HG02623 (cell line): ENCODE data around the gene GALNT2.

Experiments
- ATAC-seq: cut with Tn5 transposase; IDR thresholded peaks from one replicate; pipeline ENCODE4 v1.9.1; 2021; ENCODE audit warnings: moderate library complexity; ENCODE audit not compliant: unreplicated experiment

The GALNT2 gene

DNA sequence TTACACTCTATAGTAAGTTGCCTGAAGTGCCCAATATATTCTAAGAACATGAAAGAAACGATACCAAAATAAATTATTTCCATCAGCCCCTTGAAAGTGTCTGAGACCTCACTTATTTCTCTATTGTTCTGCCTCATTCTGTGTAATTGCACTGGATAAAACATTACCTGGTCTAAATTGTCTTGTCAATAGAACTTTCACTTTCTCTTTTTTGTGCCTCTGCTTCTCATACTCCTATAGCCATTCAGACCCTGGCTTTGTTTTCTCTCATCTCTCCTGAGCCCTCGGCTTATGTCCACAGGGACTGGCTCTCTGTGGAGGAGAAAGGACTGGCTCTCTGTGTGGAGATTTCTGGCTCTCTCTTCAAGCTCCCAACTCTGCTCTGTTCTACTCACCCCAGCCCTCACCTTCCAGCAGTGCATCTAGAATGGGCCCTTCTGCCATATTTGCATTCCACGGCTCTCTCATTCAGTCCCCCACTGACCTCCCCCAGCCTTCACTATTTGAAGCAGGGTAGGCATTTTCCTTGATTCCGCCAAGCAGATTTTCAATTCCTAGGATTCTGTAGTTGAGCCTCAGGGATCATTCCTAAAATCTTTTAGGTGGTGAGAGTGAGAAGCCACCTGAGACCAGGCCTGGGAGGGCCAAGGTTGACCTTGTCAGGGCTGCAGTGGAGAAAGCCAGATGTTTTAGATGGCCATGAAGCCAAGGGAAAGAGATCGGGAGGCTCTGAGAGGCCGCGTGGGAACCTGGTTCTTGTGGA, 15.9 kb upstream of the GALNT2 start:
- no peak for ATAC-seq

DNA sequence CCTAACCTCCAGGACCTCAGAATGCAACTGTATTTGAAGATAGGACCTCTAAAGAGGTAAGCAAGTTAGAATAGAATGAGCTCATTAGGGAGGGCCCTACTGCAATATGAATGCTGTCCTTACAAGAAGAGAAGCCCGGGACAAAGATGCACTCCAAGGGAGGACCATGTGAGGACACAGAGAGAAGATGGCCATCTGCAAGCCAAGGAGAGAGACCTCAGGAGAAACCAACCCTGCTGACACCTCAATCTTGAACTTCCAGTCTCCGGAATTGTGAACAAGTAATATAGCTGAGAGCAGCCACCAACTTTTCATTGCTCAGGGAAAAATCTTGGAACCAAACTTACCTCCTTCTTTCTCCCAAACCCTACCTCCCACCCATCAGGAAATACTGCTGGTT, 15.0 kb upstream of the GALNT2 start:
- ATAC-seq: no peak

DNA sequence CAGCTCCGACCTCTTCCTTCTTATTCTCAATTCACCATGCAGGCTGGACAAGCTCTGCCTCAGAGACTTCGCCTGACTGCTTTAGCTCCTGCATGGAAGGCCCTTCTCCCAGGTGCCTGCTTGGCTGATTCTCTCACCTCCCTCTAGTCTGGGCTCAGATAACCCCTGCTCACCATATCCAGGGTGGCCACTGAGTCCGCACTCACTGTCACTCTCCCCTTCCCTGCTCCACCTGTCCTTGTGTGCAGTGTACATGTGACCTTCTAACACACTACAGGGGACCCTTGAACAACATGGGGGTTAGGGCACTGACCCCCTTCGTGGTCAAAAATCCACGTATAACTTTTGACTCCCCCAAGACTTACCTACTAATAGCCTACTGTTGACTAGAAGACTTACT, 14.4 kb upstream of the GALNT2 start:
- ATAC-seq: no peak

GRCh38 chr1:230054092-230054749, 12.8 kb upstream of the GALNT2 start:
- ATAC-seq: no peak

GRCh38 chr1:230056098-230056497, 10.9 kb upstream of the GALNT2 start:
- ATAC-seq: no peak

DNA sequence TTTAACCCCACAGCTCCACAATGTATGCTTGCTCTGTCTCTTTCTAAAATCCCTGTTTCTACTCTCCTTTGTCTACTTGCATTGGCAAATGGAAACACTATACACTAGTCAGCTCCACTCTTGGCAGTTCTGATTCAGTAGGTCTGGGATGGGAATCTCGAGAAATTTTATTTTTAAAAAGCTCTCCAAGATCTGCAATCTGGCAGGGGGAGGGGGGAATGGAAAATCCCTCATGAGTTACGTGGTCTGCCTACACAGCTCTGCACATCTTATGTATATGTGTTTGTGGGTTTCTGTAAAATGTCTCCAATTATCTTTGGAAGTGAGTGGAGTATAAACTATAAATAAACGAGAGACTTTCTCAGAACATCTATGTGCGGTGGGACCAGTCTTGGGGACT, 9.9 kb upstream of the GALNT2 start:
- ATAC-seq: no peak

DNA sequence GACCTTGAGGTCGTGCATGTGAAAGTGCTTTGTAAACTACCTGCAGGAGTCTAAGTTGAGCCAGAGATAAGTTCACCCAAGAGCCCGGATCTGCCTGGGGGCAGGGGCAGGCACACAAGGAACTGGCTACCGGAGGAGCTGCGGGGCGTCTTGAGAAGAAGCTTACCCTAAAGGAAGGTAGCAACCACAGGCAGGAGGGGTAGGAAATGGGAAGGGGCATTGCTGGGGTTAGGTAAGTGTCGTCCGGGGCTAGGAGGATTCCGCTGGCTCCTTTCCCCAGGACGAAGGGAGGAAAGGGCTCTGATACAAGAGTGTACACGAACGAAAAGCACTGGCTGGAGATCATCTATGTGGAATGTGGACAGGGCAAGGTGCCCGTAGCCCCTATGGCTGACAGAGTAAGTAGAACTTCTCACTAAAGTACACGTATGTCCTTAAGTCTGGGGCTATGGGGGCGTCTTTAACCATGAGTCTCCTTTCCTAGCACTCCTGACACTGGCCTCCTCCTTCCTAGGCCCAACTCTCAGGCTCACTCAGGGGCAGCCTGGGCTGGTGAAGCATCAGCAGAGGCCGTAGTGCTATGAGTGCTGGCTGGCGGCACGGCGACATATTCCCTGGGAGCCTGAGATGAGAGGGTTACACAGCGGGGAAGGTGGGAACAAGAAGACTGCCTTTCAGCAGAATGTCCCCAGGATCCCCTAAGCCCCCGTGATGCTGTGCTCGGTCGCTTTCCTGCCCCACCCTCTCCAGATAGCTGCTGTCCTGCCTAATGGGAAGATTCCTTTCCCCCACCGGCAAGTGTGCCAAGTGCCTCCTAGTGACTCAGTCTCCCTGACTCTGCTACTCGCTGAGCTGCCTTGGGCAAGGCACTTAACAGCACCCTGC, 9.1 kb upstream of the GALNT2 start:
- no peak for ATAC-seq

DNA sequence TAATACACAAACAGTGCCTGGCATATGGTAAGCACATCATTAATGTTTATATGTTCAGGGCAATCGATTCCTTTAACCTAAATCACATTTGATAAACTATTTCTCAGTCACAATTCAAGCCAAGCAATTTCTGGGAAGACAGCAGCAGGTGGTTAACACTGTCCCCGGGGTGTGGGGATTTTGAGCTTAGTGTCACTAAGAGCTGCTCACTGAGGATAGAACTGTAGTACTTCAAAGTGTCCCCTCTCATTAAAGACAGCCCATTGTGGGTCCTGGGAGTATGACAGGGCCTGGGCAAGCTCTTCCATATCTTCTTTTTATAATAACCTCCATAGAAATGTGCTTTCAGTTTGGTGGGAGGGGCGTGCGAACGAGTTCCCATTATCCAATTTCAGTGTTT, 8.4 kb upstream of the GALNT2 start:
- no peak for ATAC-seq

- no peak for ATAC-seq
Measured at GRCh38 chr1:230061801-230062200, 5.2 kb upstream of the GALNT2 start.

DNA sequence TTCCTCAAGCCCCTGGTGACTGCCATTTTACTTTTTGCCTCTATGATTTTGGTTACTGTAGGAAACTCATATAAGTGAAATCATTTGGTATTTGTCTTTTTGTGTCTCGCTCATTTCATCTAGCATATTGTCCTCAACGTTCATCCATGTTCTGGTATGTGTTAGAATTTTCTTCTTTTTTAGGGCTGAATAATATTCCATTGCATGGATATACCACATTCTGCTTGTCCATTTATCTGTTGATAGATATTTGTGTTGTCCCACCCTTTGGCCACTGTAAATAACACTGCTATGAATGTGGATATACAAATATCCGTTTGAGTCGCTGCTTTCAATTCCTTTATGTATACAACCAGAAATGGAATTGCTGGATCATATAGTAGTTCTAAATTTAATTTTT, 4.5 kb upstream of the GALNT2 start:
- ATAC-seq: no peak

DNA sequence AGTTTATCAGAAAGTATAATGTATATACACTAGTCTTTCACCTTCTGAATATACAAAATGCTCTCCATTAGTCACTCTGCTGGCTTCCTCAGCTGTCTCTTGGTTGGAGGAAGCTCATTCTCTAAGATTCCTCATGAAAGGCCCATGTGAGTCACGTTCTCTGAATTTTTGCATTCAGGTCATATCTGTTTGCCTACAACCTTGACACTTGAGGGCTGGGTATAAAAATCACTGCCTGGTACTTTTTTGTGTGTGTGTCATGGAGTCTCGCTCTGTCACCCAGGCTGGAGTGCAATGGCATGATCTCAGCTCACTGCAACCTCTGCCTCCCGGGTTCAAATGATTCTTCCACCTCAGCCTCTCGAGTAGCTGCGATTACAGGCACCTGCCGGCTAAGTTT, 2.8 kb upstream of the GALNT2 start:
- ATAC-seq: no peak

GRCh38 chr1:230065161-230065560, 1.9 kb upstream of the GALNT2 start:
- no peak for ATAC-seq

GRCh38 chr1:230065571-230065970, 1.5 kb upstream of the GALNT2 start:
- no peak for ATAC-seq

- no peak for ATAC-seq
Measured at GRCh38 chr1:230066031-230066430, 1.0 kb upstream of the GALNT2 start.

DNA sequence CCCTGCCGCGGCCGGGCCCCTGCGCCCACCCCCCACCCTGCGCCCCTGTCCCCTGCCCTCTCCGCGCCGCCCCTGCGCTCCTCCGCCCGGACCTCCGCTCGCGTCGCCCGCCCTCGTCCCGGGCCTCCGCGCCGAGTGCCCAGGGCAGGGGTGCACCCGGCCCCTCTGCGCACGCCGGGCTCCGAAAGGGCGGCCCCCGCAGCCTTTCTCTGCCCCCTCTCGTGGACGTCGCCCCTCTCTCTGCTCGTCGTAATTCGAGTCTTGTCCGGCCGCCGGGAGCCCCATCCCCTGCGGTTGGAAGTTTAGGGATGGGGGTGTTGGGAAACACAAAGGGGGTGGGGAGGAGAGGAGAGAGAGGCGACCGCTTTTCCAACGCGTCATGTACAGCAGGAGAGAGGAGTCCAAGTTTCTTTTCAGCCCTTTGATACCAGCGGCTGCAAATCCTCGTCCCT, 407 bp downstream of the GALNT2 start:
- peak; percentile 9 for ATAC-seq

DNA sequence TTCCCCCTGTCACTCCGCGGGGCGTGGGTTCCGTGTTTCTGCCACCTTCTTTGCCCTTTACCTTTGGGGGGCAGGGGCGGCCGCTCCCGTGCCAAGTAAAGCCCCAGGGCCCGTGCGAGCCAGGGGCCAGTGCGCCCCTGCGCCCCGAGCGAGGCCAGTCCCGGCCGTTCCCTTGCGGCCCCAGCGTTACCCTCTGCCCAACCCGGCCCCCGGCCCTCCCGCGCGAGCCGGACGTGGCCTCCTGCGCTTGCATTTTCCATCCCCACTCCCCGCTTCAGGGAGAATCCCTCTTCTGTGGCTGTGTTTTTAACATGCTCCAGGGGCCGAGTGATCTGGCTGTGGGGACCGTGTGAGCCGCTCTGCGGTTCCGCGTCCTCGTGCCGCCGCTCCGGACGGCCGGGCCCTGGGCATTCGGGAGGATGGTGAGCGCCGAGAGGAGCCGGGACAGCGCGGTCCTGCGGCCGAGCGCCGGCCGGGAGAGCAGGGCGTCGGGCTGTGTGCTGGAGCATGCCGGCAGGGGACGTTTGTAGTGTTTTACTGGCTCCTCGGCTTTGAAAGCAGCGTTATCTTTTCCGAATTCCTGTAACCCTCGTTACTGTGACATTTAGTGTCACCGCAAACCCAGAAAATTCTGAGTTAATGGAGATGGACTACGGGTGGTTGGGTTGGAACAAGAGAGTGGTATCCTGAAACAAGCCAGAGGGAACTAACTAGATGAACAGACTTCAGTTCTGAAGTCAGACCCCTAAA, 1.0 kb downstream of the GALNT2 start:
- no peak for ATAC-seq

DNA sequence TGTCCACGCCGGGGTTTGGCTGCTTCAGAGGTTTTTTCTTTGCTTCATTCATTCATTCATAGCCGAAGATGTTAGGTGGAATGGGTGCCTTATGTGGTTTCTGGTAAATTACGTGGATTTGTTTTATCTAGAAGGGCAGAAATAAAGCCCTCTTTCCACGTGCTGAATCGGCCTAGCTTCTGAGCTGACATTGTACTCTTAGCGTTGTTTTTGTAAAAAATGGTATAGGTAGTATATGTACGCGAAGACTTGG, 1.5 kb downstream of the GALNT2 start:
- ATAC-seq: no peak

GRCh38 chr1:230068952-230069684, 2.1 kb downstream of the GALNT2 start:
- ATAC-seq: no peak

- ATAC-seq: no peak
Measured at GRCh38 chr1:230069796-230070195, 2.8 kb downstream of the GALNT2 start.

DNA sequence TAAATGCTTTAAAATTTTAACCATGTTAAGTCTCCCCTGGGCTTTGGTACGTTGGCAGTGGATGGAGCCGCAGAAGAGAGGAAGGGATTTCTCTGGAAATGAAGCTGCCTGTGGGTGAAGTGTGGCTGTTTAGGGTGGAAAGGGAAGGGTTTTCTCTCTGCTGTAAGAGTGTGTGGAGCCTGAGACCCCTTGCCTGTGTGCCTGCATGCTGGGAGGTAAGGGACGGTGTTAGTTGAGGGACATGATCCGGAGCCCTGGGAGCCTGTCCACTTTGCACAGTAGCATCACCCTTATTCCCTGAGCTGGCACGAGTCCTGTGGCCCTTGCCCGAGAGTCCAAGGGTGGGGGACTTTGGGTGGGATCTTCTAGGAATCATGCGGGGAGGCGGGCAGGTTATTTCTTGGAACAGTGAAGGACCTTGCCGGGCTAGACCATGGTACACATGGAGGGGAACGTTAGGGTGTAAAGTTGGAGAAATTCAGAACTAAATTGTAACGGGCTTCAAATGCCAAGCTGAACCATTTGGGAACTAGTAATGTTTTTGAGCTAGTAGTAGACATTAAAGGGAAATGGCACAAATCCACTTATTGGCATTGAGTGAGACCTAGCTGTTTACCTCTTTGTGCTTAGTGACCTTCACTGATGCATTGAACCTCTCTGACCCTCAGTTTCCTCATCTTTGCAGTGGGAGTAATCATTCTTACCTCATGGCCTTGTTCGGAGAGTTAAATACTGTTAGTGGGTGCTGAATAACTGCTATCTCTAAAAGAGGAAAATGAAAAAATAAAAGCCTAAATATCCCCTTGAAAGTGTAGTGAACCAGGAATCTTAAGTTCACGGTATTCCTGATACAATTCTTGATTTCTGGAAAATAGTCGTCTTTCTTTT, 3.5 kb downstream of the GALNT2 start:
- ATAC-seq: no peak
